Right ventricle myocardium inferior (tissue), 1 donor: Measurements from ENCODE around the gene VPS50. TPM values are rescaled to one million over a fixed set of nuclear protein-coding genes. Genes with fewer than 3 reads are reported as not detected.

Source experiments
- ATAC-seq: fragments of 200-7000 bp; cut with Tn5 transposase; one replicate; pipeline ENCODE4 v1.9.1; 2020; ENCODE audit warnings: mild to moderate bottlenecking, moderate library complexity
- DNase-seq: peaks from one replicate; pipeline ENCODE4 v3.0.0; 2021; ENCODE audit errors: missing footprints
- intact Hi-C: fragments of 100-400 bp; cut with DNase I; formaldehyde crosslinking; loops from one replicate; pipeline ENCODE4 v1.11.0; 2022
- total RNA-seq: library from RNA; stranded (reverse); fragmentation: NEBNext Ultra II Directional; extraction: Animal tissue kit (Norgen Biotek cat#: 25700); gene quantifications from one replicate; pipeline ENCODE4 v1.2.1, GENCODE V29; 2021
- donor health status: DM: no; HTN: yes; CAD: no; lungs with severe emphysema.

VPS50 gene
- total RNA-seq, 1 donor from 2014 or later, result 15.5 TPM

- DNase-seq, result no peak
- no peak for ATAC-seq
- intact Hi-C loops, result no loop called here
Observed at GRCh38 chr7:93374345-93374940, 142.3 kb downstream of the VPS50 start.

GRCh38 chr7:93375603-93376002 is 143.4 kb downstream of the VPS50 start:
- DNase-seq (no peak), ATAC-seq (no peak)
- intact Hi-C loops, result no loop called here

- intact Hi-C loops, result no loop called here
- DNase-seq (no peak), ATAC-seq (no peak)
Observed at GRCh38 chr7:93378131-93378760, 146.1 kb downstream of the VPS50 start.

GRCh38 chr7:93382362-93382761 is 150.2 kb downstream of the VPS50 start:
- intact Hi-C loops, result no loop called here
- DNase-seq, result no peak
- ATAC-seq, result no peak

GRCh38 chr7:93390660-93391059 is 158.5 kb downstream of the VPS50 start:
- no peak for ATAC-seq
- no peak for DNase-seq
- intact Hi-C loops, result no loop called here

- DNase-seq (no peak), ATAC-seq (no peak)
- intact Hi-C loops, result no loop called here
Observed at GRCh38 chr7:93392984-93393383, 160.8 kb downstream of the VPS50 start.

- intact Hi-C loops, result no loop called here
- ATAC-seq (no peak), DNase-seq (no peak)
Observed at GRCh38 chr7:93399642-93400041, 167.5 kb downstream of the VPS50 start.

- no peak for ATAC-seq
- DNase-seq, result no peak
- intact Hi-C loops, result no loop called here
Observed at GRCh38 chr7:93402944-93403343, 170.8 kb downstream of the VPS50 start.

GRCh38 chr7:93407239-93407638 is 175.1 kb downstream of the VPS50 start:
- intact Hi-C loops, result no loop called here
- ATAC-seq (no peak), DNase-seq (no peak)

- DNase-seq, result no peak
- intact Hi-C loops, result no loop called here
- ATAC-seq, result no peak
Observed at GRCh38 chr7:93409324-93409723, 177.2 kb downstream of the VPS50 start.

Other genes with a start within 250 kb of the VPS50 start
- 3.2 TPM for gene SAMD9, start 114.4 kb upstream of the VPS50 start, total RNA-seq
- 3.8 TPM for gene SAMD9L, start 84.0 kb upstream of the VPS50 start, total RNA-seq
- not detected for gene HEPACAM2, start 5.9 kb upstream of the VPS50 start, total RNA-seq